Kasumi-1 (cell line): Measurements from ENCODE around the gene SETD3.
A peak's percentile ranks its signal among the peaks of the same experiment; 100 is the strongest.

Source experiments
- DNase-seq, 2 experiments: peaks; one replicate each; lab custom pipeline; 2025; lab: John Stamatoyannopoulos, UW

Gene SETD3

DNA sequence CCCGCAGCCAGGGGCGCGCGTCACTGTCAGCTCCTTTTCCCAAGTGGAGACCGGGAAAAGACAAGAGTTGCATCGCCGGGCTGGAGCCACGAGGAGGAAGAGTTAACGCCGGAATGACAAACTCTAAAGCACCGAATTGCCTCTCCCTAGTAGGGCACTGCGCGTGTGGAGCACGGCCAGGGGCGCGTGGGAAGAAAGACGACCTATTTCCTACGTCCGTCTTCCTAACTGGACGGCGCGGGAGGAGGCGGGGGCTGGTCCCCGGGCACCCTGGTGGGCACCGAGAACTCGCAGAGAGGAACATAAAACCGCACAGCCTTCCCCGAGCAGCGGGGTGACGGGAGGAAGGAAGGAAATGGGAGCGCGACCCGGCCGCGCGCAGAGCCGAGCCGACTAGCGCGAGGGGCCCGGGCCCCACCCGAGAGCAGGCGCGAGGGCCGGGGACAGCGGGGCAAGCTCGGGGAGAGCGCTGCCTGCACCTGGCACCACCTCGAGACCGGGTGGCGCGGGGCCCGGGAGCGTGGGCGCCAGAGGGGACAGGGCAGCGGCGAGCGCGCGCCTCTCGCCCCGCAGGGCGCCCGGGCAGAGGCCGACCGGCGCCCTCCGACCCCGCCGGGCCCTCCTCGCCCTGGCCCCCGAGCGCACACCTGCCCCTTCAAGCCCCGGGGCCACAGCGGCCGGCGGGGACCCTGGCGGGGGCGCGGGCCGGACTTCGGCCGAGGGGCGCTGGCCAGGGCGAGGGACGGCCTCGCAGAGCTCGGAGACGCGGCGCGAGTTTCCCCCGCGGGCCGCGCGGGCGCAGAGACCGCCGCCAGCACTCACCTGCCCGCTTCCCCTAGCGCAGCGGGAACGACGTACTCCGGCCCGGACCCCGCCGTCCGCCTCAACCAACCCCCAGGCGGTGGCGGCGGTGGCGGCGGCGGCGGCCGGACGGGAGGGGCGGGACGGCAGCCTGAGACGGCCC lies at the start of gene SETD3:
SETD3 (minus strand) TSS at position 954 of the 964 bp plus-strand sequence. CDS start 15,054 bp downstream, outside the sequence.
- DNase-seq = peak; percentile 48 to 51

DNA sequence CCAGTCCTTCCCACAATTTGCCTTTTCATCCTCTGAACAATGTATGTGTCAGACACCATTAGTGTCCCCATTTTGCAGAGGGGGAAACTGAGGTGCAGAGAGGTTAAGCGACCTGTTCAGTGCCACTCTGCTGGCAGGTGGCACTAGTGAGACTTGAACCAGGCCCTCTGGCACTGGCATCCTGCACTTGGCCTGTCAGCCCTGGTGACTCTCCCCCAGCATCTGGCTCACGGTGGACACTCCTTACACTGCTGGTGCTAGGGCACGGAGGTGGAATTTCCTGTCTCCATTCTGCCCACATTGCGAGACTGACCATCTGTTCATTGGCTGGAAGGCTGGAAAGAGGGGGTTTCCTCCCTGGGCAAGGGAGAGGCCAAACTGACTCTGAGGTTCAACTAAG lies 49.2 kb upstream of the SETD3 start:
- no peak for DNase-seq

- DNase-seq = no peak
Measured at GRCh38 chr14:99527427-99528076, 46.9 kb upstream of the SETD3 start.

- no peak for DNase-seq
Measured at GRCh38 chr14:99527026-99527425, 46.4 kb upstream of the SETD3 start.

- DNase-seq = no peak
Measured at GRCh38 chr14:99525699-99526080, 45.0 kb upstream of the SETD3 start.

DNA sequence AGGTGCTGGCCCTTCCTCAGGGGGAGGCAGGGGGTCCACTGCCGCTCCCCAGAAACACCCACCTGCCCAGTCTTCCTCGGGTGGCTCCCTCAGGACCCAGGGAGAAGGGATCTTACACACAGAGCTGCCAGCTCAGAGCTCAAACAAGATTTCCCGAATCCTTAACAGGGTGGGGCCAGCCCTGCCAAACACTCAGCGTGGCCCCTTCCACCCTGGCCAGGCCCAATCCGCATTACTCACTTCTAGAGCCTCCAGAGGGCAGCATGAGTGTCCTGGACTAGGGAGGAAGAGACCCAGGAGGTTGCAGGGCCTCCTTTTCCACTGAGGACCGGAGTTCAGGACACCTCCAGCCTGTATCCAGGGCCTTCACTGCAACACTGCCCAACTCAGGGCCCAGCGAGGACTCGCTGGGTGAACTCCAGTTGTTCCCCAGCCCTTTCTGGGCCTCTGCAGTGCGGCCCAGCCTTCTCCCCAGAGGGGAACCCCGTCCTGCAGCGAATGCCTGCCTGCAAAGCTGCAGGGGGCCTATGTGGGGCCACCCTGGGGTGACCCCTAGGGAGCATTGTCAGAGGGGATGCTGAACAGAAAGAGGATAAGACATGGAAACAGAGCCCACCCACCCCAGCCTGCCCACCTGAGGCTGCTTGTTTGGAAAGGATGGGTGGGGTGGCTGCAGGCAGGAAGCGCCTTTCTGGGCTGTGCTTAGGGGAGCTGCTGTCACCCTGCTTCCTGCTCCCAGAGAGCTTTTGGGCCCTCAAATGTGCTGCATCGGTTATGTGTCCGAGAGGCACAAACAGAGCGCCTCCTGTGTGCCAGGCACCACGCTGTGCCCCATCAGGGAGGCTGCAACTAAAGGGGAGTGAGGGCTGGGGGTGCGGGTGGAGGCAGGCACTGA lies 44.4 kb upstream of the SETD3 start:
- no peak for DNase-seq

DNA sequence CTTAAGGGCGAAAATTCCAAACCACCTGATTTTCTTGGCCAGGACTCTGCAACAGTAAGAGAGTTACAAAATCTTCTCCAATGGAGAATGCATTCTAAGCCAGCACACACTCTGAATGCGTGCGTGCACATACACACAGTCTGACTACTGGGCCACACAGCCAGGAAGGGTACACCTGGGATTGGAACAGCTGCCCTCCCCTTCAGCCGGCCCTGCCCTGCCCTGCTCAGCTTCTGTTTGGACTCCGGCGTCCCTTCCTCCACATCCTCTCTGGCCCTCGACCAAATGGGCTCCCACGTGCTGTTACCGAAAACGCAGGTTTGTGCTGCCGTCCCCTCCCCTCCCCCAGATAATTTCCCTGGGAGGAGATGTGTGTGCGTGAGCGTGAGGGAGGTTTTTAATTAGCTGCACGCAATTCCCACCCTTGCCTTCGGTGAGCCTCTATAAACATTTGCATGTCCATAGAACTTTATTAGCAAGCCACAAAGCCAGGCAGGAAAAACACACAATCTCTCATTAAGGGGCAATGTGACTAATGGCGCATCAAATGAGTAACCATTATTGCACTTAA lies 43.5 kb upstream of the SETD3 start:
- no peak for DNase-seq

DNA sequence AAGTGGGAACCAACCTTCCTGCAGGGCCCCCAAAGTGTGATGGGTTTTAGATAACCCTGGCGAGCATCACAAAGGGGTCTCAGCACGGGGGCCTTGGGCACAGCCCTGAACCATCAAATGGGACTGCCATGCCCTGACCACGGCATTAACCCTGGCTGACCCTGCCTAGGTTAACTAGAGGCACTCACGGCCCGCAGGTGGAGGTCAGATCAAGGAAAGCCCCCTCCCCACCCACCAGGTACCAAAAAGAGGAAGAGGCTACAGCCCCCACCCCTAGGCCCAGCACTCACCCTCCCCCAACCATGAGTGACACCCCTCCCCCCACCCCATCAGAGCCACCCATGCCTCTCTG lies 43.0 kb upstream of the SETD3 start:
- no peak for DNase-seq

DNA sequence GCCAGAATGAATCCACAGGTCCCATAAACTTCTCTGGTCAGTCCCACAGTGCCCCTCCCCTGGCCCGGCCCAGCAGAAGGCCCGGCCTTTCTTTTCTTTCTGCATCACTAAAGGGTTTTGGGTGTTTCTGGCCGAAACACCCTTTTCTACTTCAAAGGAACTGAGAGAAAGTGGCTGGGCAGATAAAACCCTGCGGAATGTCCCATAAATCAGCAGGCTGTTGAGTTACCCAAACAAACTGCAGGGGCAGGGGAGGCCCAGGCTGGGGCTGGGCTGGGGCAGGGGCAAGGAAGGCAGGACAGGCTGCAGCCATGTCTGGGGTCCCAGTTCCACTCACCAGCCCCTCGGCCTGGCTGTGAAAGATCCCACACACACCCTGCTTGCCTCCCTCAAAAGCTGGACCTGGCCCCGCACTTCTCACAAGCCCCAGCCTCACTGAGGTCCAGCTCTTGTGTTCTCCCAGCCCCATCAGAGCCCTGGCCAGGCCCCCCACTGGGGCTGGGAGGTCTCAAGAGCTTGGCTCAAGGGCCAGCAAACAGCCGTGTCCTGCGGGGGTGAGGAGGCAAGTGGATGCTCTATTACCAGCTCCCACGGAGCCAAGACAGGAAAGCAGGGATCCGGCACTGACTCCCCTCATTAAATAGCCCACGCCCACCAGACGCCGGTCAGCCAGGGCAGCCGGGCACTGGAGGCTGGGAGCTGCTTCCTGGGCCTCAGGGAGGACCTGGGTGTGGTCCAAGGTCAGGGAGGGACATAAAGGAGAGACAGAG lies 42.5 kb upstream of the SETD3 start:
- DNase-seq = no peak

GRCh38 chr14:99522457-99522891 lies 41.8 kb upstream of the SETD3 start:
- DNase-seq = peak; percentile 57

DNA sequence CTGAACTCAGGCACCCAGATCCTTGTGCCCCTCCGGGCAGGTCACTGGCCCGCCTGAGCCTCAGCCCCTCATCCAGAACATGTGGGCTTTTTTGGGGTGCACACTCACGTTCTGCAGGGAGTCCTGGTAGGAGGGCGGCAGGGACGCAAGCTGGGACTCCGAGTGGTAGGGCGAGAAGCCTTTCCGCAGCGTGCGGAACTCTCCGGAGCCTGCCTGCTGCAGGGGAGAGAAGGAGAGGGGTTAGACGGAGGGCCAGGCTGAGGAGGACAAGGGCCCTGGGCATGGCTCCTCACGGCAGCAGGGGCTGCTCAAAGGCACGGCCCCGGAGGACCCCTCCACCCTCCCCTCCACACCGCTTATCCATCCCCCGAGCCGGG lies 41.4 kb upstream of the SETD3 start:
- DNase-seq = no peak

DNA sequence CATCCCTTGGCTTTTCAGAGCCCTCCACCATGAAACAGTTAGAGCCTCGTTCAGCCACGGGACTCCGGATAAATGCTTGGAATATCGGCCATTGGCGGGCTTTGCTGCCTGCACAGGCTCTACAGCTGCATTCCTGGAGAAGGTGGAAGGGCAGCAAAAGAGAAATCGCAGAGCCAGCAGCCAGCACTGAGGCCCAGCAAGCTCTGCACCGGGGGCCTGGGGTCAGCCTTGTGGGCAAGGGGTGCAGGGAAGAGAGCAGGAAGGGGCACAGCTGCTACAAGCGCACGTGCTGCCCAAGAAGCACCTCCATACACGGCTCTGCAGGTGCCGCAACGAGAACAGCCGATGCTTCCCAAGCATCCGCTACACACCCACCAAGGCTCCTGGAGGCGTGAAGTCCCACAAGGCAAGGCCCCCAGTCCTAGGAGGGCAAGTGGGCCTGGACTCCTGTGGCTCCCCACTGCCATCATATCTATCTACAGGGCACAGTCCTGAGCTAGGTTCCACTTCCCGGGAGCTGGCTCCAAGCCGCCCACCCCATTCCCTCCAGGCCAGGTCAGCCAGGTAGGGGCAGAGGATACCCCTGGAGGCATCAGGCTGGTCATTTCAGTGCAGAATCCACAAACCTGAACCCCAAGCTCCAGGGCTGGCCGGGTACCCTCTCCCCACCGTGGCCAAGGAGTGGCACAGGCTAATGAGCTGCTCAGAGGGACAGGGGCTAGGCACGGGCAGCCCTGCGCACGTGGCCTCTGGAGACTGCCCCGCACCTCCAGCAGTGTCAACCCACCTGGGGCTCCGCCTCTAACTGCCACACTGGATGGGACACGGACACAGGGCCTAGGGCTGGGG lies 40.7 kb upstream of the SETD3 start:
- no peak for DNase-seq

- DNase-seq = no peak
Measured at GRCh38 chr14:99520571-99521081, 40.0 kb upstream of the SETD3 start.

DNA sequence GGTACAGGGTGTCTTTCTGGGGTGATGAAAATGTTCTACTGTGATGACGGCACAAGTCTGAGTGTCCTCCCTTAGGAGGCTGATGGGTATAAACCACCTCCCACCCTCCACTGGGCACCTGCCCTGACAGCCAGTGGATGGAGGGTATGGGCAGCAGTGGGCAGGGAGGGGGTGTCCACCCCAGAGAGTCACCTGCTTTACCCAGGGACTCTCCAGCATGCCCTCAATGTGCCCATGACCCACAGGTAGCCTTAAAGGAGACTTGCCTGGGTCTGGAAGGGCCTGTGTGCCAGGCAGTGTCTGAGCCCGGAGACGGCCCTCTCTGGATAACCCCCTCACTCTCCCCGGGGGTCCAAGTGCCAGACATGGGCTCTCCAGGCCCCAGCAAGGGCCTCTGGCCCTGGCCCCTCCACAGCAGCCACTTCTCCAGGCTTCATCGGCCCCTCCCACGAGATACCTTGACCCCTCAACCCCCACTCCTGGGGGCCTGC lies 39.3 kb upstream of the SETD3 start:
- no peak for DNase-seq

GRCh38 chr14:99519347-99519881 lies 38.8 kb upstream of the SETD3 start:
- no peak for DNase-seq

- DNase-seq = peak; percentile 19 to 24
Measured at GRCh38 chr14:99518441-99519346, 38.0 kb upstream of the SETD3 start.

DNA sequence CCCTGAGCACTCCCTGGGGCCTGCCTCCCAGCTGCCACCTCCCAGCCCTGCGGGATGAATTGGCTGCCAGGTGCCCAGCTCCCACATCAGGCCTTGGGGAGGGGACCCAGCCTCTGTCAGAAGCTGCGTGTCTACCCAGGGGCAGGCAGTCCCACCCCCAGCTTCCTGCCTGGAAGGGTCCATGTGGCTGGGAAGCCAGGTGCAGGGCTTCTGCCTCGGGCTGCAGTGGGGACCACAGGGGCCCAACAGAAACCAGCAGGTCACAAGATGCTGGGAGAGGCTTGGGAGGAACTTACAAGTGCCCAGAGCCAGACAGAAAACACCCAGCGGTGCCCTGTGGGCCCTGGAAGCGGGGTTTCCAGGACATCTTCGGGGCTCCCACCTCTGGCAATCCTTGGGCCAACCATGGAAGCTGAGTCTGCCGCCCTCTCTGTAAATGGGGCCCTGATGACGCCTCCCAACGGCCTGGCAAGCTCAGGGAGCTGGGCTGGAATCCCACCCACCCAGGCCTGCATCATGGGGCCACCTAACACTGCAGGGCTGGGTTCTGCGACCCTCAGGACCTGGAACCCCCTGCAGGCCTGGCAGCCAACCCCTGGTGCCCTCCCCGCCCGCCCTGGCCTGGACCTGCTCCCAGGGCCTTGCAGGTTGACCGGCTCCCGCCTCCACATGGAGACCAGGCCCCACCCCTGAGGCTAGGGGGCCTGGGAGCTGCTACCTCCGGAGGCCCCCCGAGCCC lies 37.2 kb upstream of the SETD3 start:
- DNase-seq = no peak
